ENCODE data around the gene OR1E1. TPM values are rescaled to one million over a fixed set of nuclear protein-coding genes. Genes with fewer than 3 reads are reported as not detected.

The OR1E1 gene
- total and polyA plus RNA-seq, 2 donors (not counting 1 experiment from before 2014, with no cell fraction given): not detected

Other genes starting within 250 kb of the OR1E1 start
- gene OR1A2, start 200.9 kb downstream of the OR1E1 start, total RNA-seq: not detected in 2 replicates
- not detected in 2 replicates for gene OR1A2, start 200.9 kb downstream of the OR1E1 start, polyA plus RNA-seq
- not detected in 2 replicates for gene OR1A1, start 190.7 kb downstream of the OR1E1 start, total RNA-seq
- gene OR1A1, start 190.7 kb downstream of the OR1E1 start, polyA plus RNA-seq: not detected in 2 replicates
- not detected in 2 replicates for gene OR3A1, start 100.0 kb downstream of the OR1E1 start, total RNA-seq
- 0.03 TPM in 1 of 2 replicates, not detected in the other for gene OR3A1, start 100.0 kb downstream of the OR1E1 start, polyA plus RNA-seq
- under 0.01 TPM in 1 of 2 replicates, not detected in the other for gene OR3A2, start 12.1 kb downstream of the OR1E1 start, total RNA-seq
- 0.03 TPM in 1 of 2 replicates, not detected in the other for gene OR3A2, start 12.1 kb downstream of the OR1E1 start, polyA plus RNA-seq
- not detected in 2 replicates for gene OR3A3, start 13.0 kb upstream of the OR1E1 start, total RNA-seq
- not detected in 2 replicates for gene OR3A3, start 13.0 kb upstream of the OR1E1 start, polyA plus RNA-seq
- gene OR1E2, start 35.4 kb upstream of the OR1E1 start, total RNA-seq: not detected in 2 replicates
- not detected in 2 replicates for gene OR1E2, start 35.4 kb upstream of the OR1E1 start, polyA plus RNA-seq
- 0.17 and 0.51 TPM in 2 replicates for gene SPATA22, start 73.4 kb upstream of the OR1E1 start, total RNA-seq
- 0.33 and 0.63 TPM in 2 replicates for gene SPATA22, start 73.4 kb upstream of the OR1E1 start, polyA plus RNA-seq
- gene ASPA, start 77.6 kb upstream of the OR1E1 start, total RNA-seq: 4.6 and 5.4 TPM in 2 replicates
- 1.3 and 1.7 TPM in 2 replicates for gene ASPA, start 77.6 kb upstream of the OR1E1 start, polyA plus RNA-seq
- 0.77 and 0.99 TPM in 2 replicates for gene TRPV3, start 159.4 kb upstream of the OR1E1 start, total RNA-seq
- 0.20 and 0.50 TPM in 2 replicates for gene TRPV3, start 159.4 kb upstream of the OR1E1 start, polyA plus RNA-seq
- gene TRPV1, start 211.0 kb upstream of the OR1E1 start, total RNA-seq: 2.3 and 2.8 TPM in 2 replicates
- 0.60 and 0.89 TPM in 2 replicates for gene TRPV1, start 211.0 kb upstream of the OR1E1 start, polyA plus RNA-seq
- 5.6 and 8.9 TPM in 2 replicates for gene SHPK, start 237.8 kb upstream of the OR1E1 start, total RNA-seq
- gene SHPK, start 237.8 kb upstream of the OR1E1 start, polyA plus RNA-seq: 7.2 and 9.1 TPM in 2 replicates
- gene CTNS, start 238.3 kb upstream of the OR1E1 start, total RNA-seq: 19.2 and 24.9 TPM in 2 replicates
- gene CTNS, start 238.3 kb upstream of the OR1E1 start, polyA plus RNA-seq: 9.6 and 10.4 TPM in 2 replicates